Middle frontal gyrus (tissue), 1 donor: ENCODE measurements around the gene SUPT7L.

Experiments
- DNase-seq: peaks from one replicate; pipeline ENCODE4 v3.0.0-alpha.2; 2015; ENCODE audit warnings: low spot score; ENCODE audit errors: extremely low spot score

Gene SUPT7L, protein sequence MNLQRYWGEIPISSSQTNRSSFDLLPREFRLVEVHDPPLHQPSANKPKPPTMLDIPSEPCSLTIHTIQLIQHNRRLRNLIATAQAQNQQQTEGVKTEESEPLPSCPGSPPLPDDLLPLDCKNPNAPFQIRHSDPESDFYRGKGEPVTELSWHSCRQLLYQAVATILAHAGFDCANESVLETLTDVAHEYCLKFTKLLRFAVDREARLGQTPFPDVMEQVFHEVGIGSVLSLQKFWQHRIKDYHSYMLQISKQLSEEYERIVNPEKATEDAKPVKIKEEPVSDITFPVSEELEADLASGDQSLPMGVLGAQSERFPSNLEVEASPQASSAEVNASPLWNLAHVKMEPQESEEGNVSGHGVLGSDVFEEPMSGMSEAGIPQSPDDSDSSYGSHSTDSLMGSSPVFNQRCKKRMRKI

DNA sequence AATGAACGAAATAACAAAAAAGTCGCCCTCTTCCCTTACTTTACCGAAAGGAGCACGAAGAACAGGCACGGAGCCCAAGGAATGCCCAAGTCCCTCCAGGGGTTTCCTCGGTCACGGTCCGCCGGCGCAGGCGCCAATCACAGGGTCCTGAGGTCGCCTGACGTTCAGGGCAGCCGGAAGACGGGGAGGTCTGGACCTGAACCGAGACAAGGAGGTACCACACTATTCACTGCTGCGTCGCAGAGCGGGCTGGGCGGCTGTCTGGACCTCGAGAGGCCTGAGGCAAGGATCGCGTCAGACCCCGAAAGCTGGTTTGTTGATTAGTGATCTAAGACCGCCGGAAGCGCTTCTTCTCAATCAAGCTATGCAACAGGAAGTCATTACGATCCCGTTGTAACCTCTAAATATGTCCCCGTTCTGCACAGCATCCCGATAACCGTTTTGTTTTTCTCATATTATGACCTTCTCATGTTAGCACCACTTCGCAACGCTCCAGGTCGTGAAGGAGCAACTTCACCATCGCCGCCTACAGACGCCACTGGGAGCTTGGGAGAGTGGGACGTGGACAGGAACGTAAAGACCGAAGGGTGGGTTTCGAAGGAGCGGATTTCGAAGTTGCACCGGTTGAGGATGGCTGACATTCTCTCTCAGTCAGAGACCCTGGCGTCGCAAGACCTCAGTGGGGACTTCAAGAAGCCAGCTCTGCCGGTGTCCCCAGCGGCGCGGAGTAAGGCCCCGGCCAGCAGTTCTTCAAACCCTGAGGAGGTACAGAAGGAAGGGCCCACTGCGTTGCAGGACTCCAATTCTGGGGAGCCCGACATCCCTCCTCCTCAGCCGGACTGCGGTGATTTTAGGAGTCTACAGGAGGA is at the start of gene SUPT7L, which contains the start of gene SLC4A1AP:
TSS of gene SUPT7L (minus strand) at position 330 of the 869 bp plus-strand sequence. CDS start 1,422 bp downstream, outside the sequence.
TSS of gene SLC4A1AP (plus strand) at position 605 of the 869 bp plus-strand sequence. CDS start at position 631, 26 bp downstream.
- DNase-seq, result peak; percentile 69

DNA sequence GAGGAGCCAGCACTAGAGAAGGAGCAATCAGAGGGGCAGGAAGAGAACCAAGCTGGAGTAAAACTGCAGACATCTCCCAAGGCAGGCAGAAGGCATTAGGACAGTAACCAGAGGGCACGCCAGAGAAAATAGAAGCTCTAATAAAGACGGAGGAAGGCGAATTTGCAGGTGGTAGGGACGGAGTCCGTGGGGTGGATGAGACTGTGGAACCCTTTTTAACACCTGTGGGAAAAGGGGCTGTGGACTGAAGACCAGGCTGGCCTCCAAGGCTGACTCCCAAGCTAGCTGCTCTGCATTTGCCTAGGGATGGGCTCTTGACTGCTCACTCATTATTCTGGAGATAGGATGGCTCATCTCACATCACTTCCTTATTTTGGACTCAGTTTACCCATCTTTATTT is 49.8 kb upstream of the SUPT7L start:
- no peak for DNase-seq

DNA sequence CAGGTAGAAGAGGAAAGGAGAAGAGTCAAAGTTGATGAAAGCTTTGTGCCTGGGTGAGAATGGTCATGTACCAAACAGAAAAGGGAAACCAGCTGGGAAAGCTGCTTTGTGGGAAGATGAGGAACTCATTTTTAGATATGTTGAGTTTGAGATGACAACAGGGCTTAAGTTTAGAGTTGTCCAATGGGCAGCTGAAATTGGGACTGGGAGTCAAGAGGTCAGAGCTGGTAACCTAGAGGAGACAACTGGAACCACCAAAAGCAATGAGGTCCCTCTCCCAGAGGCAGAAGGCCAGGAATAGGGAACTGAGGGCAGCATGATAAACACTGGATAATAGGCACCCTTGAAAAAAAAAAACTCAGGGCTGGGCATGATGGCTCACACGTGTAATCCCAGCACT is 49.1 kb upstream of the SUPT7L start:
- no peak for DNase-seq

DNA sequence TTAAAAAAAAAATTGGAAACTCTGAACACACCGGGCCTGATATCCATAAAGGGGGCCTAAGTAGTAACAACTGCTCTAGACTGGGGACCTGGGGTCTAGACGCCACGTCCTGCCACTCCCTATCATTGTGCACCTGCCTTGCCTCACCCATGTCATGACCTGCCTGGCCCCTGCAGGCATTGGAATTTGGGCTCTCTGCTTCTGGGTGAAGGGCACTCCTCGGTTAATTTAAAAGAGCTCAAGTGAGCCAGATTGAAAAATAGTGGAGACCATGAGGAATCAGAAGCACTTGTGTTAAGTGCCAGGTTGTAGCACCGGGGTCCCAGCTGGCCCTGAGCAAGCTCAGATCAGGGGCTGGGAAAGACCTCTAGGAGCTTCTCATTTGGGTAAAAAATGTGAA is 48.4 kb upstream of the SUPT7L start:
- no peak for DNase-seq

DNA sequence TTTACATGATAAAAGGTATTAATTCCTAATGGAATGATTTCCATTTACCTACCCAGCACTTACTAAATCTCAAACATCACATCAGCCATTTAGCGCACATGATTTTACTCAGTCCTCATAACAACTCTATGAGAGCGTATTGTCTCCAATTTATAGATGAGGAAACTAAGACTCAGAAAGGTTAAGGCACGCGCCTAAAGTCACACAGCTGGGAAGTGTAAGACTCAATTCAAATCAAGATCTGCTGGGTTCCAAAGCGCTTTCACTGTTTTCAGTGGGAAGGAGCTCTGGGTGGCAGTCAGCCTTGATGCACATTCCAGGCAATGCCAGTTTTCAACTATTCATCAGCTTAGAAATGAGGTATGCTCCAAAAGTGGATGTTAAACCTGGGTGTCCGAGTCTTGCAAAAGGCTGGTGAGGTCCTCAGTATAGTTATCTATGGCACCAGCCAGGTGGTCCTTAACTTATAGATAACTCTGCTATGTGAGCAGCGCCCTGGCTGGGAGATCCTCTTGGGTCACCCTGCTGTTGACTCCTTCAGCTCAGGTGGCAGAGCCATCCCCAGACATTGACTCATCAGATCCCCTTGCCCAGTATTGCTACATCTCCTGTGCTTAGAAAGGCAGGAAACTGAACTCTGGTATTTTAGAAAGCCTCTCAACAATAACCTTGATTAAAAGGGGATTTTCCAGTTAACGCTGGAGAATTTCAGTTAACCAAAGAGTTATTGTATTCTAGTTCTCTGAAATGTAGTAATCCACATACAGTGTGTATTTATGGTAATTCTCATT is 47.4 kb upstream of the SUPT7L start:
- no peak for DNase-seq

DNA sequence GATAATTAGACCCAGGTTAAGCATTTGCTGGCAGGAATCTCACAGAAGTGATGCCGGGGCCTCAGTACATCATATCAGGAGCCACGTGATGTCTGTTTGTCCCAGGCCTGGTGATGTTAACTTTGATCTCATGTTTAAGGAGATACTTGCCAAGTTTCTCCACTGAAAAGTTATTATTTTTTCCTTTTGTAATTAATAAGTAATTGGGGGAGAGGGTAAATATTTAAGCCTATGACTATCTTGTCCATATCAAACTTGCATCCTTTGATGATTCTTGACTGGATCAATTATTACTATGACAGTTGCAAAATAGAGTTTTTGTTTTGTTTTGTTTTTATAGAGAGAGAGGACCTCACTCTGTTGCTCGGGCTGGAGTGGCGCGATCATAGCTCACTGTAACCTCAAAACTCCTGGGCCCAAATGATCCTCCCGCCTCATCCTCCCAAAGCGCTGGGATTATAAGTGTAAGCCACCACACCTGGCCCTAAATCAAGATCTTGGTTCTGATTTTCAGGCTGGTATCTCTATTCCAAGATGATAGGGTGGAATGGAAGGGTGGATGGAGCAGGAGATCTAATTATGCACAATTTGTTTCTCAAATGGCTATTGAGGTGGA is 46.7 kb upstream of the SUPT7L start:
- DNase-seq, result no peak

DNA sequence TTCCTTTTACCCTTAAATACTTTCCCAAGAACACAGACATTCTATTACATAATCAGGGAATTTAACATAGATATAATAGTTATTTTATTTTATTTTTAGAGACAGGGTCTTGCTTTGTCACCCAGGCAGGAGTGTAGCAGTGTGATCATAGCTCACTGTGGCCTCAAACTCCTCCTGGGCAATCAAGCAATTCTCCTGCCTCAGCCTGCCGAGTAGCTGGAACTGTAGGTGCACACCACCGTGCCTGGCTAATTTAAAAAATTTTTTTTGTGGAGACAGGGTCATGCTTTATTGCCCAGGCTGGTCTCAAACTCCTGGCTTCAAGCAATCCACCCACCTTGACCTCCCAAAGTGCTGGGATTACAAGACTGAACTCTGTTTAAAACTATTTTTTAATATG is 45.9 kb upstream of the SUPT7L start:
- DNase-seq, result no peak

DNA sequence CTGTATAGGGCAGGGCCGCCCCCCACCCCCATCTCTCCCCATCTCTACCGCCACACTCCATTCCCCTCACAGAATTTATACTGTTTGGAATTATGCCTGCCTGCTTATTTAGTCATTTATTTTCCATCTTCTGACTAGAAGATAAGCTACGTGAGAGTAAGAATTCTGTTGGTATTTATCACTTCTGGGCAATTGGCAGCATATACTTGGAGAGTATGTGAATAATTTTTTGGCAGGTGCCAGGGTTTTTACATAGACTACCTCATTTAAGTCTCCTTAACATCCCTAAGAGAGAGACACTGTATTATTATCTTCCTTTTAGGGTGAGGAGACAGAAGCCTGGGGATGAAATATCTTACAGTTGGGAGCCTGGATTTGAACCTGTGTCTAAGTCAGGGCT is 45.3 kb upstream of the SUPT7L start:
- no peak for DNase-seq

DNA sequence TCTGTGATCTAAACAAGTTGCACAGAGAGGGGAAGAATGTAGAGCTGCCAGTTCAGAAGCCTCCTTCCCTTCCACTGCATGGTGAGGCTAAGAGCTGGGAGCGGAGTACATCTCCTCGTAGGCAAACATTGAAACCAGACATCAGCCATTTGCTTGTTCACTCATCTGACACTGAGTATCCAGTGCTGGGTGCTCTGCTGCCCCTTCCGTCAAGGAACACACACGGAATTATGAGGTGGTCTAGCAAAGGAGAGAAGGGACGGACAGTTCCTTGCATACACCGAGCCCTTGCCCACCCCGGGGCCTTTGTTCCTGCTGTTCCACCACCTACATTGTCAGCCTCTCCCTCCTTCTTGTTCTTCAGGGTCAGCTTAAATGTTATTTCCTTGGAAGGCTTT is 44.8 kb upstream of the SUPT7L start:
- no peak for DNase-seq

DNA sequence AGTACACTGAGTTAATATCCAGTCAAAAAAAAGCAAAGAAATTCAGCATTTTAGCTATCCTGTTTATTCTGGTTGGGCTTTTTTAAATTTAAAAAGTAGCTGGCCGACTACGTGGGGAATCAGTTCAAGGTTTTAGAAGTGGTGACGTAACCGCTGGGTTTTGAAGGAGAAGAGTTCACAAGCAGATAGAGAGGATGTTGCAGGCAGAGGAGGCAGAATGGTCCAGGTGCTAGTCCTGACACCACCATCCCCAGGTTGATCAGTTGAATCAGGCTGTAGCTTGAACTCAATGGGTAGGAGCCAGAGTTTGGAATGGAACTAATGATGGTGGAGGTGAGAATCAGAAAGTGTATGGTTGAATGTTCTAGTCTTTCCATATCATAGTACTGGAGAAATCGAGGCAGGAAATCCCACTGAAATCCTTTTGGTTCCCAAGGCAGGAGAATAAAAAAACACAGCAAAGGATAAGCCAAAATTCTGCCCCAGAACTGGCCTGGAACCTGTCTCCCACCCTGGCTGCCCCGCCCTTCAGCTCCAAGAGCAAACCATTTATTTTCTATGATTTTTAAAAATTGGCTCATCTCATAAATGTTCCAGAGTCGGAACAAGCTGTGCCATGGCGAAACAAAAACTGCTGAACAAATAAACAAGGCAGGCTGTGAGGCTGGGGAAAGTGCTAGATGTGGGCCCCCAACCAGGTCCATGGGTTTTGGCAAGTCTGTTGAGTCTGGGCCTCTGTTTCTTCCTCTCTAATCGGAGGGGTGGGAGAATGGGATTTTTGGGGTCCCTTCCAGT is 44.2 kb upstream of the SUPT7L start:
- no peak for DNase-seq

DNA sequence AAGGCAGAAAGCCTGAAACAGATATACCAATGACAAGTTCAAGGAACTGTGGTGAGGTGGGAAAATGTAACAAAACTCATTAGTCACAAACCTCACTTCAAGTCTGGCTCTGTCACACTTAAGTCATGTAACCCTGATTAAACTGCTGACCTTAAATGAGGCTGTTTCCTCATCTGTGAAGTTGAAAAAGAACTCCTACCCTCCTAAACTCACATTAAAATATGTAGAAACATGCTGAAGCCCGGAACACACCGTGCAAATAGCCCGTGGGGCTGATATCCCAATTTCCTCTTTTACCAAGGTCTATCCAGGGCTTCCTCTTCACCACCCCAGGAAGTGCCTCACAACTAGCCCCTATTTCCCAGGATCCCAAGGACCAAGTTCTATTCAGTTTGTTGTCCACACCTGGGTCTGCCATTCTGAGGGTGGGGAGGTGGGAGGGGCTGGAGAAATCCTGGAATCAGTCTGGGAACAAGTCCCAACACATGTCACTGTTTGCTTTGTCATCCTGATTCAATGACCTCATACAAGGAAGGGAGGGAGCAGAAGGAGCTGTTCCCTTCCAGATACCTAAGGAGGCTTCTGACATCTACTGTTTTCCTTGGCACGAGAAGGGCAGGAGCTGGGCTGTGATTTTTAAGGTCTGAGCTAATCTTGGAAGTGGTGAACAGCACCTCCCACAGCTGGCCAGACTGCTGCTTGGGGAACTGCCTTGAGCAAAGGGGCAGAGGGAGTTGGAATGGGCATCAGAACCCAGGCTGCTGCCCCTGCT is 42.6 kb upstream of the SUPT7L start:
- no peak for DNase-seq

DNA sequence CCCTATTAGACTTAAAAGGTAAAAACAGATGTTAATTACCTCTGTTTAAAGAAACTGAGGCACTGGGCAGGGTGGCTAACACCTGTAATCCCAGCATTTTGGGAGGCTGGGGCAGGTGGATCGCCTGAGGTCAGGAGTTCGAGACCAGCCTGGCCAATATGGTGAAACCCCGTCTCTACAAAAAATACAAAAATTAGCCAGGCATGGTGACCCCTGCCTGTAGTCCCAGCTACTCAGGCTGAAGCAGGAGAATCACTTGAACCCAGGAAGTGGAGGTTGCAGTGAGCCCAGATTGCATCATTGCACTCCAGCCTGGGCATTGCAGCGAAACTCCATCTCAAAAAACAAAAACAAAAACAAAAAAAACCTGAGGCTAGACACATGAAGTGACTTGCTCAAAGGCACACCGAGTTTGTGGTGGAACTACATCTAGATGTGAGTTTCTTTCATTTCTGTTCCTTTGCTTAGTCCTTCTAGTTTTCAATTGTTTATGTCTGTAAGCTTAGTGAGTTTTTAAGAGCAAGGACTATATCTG is 41.0 kb upstream of the SUPT7L start:
- DNase-seq, result no peak

DNA sequence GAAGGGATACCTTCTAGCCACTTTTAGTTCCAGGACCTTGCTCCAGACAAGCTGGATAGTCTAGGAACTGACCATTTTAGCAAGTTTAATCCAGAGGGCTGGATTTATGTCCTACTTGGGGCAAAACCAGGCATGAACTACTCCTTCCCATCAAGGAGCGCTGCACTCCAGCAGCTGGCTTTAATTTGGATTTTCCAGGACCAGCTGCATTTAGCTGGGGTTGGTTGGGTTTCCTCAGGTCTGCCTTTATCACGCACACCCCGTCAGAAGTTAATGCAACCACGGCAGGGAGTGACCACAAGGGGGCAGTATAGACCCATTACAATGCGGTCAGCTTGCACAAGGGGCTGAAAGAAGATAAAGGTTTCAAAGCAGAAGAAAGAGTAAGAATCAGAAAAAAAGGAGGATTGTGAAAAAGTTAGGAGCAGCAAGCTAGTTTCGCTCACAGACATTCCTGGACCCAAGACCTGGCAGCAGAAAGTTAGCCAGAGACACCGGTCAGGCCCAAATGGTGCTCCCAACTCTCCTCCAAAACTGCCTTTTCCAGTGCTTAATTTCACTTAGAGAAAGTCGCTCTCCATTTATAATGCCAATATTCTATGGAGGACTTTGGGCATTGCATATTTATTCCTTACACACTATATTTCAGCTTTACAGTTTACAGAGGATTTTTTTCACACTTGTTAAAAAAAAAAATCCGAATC is 40.4 kb upstream of the SUPT7L start:
- DNase-seq, result peak; percentile 68

DNA sequence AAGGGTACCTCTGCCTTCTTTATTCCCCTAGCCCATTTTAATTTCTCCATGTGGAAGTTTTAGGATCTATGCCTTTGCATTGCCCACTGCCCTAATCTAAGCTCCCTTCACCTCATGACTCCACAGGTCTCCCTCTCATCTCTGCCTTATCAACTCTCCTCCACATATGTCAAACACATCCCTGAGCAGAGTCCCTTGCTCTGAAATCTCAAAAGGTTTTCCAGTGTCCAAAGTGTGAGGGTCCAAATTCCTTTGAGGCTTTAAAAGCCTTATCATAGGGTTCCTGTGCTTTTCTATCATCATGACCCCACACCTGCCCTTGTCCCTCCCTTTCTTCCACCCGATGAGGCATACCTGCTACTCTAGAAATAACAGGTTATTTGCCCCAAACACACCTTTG is 38.9 kb upstream of the SUPT7L start:
- DNase-seq, result no peak

DNA sequence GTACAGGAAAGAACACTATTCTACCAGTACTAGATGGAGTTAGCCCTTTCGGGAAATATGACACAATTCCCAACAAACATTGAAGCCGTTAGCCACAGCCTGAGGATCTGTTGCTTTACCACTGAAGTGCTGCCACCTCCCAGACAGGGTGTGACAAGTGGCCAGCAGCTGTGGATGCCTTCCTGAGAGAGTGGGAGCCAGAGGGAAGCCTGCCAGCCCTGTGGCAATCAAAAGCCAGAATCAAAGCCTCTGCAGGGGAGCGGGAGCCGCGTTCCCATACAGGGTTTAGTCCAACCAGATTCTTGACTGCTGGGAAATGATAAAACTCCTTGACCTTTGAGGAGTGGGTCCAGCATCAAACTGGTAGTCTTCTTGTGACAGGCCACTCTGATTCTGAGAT is 38.3 kb upstream of the SUPT7L start:
- DNase-seq, result no peak

DNA sequence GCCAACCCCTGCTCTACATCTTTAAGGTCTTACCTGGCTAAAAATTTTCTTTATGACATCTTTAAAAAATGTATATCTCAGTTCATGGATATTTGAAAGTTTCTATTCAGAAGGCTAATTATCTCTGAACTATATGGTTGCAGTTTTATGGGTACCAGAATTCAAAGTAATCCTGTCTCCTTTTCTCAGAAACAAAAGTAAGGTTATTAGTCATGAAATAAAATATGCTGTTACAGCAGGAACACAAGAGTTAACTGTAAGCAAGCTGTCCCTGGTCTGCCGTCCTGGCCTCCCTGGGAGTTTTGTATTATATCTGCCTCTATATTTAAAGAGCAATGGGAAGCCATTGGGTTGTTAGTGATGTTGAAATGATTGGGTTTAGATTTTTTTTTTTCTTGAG is 34.2 kb upstream of the SUPT7L start:
- DNase-seq, result no peak

DNA sequence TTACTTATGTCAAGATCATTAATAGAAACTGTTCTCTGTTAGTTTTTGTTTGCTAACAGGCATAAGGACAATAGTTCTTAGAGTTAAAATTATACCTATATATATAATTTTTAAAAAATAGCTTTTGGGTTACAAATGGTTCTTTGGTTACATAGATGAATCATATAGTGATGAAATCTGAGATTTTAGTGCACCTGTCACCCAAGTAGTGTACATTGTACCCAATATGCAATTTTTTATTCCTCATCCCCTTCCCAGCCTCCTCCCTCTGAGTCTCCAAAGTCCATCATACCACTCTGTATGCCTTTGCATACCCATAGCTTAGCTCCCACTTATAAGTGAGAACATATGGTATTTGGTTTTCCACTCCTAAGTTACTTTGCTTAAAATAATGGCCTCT is 26.6 kb upstream of the SUPT7L start:
- no peak for DNase-seq

DNA sequence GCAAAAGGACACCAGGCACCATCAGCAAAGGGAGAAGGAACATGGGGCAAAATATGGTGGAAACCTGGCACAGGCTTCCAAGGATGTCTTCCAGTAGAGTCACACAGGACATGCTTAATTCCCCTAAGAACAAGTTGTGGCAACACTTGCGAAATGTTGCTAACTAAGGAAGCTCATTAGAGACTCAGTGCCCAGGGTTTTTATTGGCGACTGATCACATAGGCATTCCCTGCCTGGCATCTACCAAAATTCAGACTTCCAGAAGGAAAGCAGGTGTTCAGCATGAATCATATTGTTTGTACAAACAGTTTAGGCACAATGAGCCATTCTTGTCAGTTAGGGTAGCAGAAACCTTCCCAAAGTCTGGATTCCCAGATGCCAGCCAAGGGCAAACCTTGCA is 26.0 kb upstream of the SUPT7L start:
- DNase-seq, result no peak

DNA sequence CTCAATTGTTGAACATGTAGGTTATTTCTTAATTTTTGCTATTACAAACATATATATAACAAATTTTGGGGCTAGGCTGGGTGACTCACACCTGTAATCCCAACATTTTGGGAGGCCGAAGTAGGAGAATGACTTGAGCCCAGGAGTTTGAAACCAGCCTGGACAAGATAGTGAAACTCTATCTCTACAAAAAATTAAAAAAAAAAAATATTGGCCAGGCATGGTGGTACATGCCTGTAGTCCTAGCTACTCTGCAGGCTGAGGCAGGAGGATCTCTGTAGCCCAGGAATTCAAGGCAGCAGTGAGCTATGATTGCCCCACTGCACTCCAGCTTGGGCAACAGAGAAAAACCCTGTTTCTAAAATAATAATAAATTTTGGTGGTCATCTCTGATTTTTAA is 23.8 kb upstream of the SUPT7L start:
- DNase-seq, result no peak
